ENCODE data around the gene OR6V1.
"Not testable (repeated sequence)": the region's sequence is repeated elsewhere in the genome, so short reads cannot be mapped to it uniquely, and the experiment has no call there.

Gene OR6V1

GRCh38 chr7:143043391-143043790 is 8.8 kb upstream of the OR6V1 start:
- DNase-seq, result no peak

GRCh38 chr7:143046426-143046851 is 5.7 kb upstream of the OR6V1 start:
- DNase-seq, result peak in 1 of 2 experiments; percentile 3

GRCh38 chr7:143047326-143047725 is 4.8 kb upstream of the OR6V1 start:
- DNase-seq, result peak; percentile 35 to 43

- no peak for DNase-seq
Measured at GRCh38 chr7:143048827-143049226, 3.3 kb upstream of the OR6V1 start.

GRCh38 chr7:143049362-143049761 is 2.8 kb upstream of the OR6V1 start:
- DNase-seq, result peak; percentile 28 to 31

GRCh38 chr7:143050931-143051330 is 1.2 kb upstream of the OR6V1 start:
- DNase-seq, result no peak

GRCh38 chr7:143054621-143055020 is 2.5 kb downstream of the OR6V1 start:
- no peak for DNase-seq

GRCh38 chr7:143055754-143056153 is 3.6 kb downstream of the OR6V1 start:
- no peak for DNase-seq

GRCh38 chr7:143063741-143064140 is 11.6 kb downstream of the OR6V1 start:
- DNase-seq, result no peak

GRCh38 chr7:143068446-143068845 is 16.3 kb downstream of the OR6V1 start:
- DNase-seq, result no peak

- no peak for DNase-seq
Measured at GRCh38 chr7:143069912-143070500, 17.9 kb downstream of the OR6V1 start.

GRCh38 chr7:143073556-143073955 is 21.4 kb downstream of the OR6V1 start:
- DNase-seq, result no peak

- no peak for DNase-seq
Measured at GRCh38 chr7:143074141-143074540, 22.0 kb downstream of the OR6V1 start.

GRCh38 chr7:143085109-143085508 is 33.0 kb downstream of the OR6V1 start:
- no peak for DNase-seq

GRCh38 chr7:143085610-143086009 is 33.5 kb downstream of the OR6V1 start:
- DNase-seq, result not testable (repeated sequence)

- not testable (repeated sequence) for DNase-seq
Measured at GRCh38 chr7:143088549-143089231, 36.5 kb downstream of the OR6V1 start.

GRCh38 chr7:143096146-143096545 is 44.0 kb downstream of the OR6V1 start:
- no peak for DNase-seq

GRCh38 chr7:143099579-143099978 is 47.4 kb downstream of the OR6V1 start:
- not testable (repeated sequence) for DNase-seq
